Measurements from ENCODE around the gene TMEM203.

TMEM203 gene

GRCh38 chr9:137228968-137229896 lies 23.8 kb upstream of the TMEM203 start:
- no peak for FAIRE-seq

GRCh38 chr9:137228506-137228967 lies 23.1 kb upstream of the TMEM203 start:
- FAIRE-seq = no peak

GRCh38 chr9:137227853-137228505 lies 22.5 kb upstream of the TMEM203 start:
- FAIRE-seq = no peak

- FAIRE-seq = peak; percentile 91
Observed at GRCh38 chr9:137227054-137227852, 21.8 kb upstream of the TMEM203 start, which contains the start of gene RNF224. TSS of gene RNF224 (plus strand) at chr9:137227502. CDS start at chr9:137228336, 834 bp downstream.

- no peak for FAIRE-seq
Observed at GRCh38 chr9:137226338-137227053, 21.0 kb upstream of the TMEM203 start.

GRCh38 chr9:137225699-137226331 lies 20.4 kb upstream of the TMEM203 start:
- FAIRE-seq = no peak

- FAIRE-seq = no peak
Observed at GRCh38 chr9:137224830-137225694, 19.6 kb upstream of the TMEM203 start, which contains the start of gene CYSRT1. TSS of gene CYSRT1 (plus strand) at chr9:137225174. CDS start at chr9:137225622, 448 bp downstream.

- peak; percentile 97 for FAIRE-seq
Observed at GRCh38 chr9:137223078-137223970, 17.9 kb upstream of the TMEM203 start.

GRCh38 chr9:137222190-137223077 lies 17.0 kb upstream of the TMEM203 start, which contains the start of gene RNF208:
TSS of gene RNF208 (minus strand) at chr9:137222240. CDS start at chr9:137221212, 1,028 bp downstream.
- no peak for FAIRE-seq

GRCh38 chr9:137221506-137222111 lies 16.2 kb upstream of the TMEM203 start:
- no peak for FAIRE-seq

GRCh38 chr9:137221095-137221505 lies 15.7 kb upstream of the TMEM203 start:
- no peak for FAIRE-seq

- FAIRE-seq = no peak
Observed at GRCh38 chr9:137220317-137221094, 15.1 kb upstream of the TMEM203 start.

- FAIRE-seq = no peak
Observed at GRCh38 chr9:137219757-137220316, 14.4 kb upstream of the TMEM203 start.

GRCh38 chr9:137218754-137219271 lies 13.4 kb upstream of the TMEM203 start:
- FAIRE-seq = no peak

GRCh38 chr9:137218212-137218753 lies 12.8 kb upstream of the TMEM203 start:
- no peak for FAIRE-seq

Measured in G401.6 (cell line).